K562 (cell line): Measurements from ENCODE around the gene KLHL22.
"Not testable (repeated sequence)": the region's sequence is repeated elsewhere in the genome, so short reads cannot be mapped to it uniquely, and the experiment has no call there.

Experiments used
- CBX2 ChIP-seq: fragments of 200-600 bp; sonication (generic); IDR thresholded peaks from one replicate; pipeline ENCODE4 v1.6.1; 2012; ENCODE audit warnings: mild to moderate bottlenecking, low read length, inconsistent platforms; ENCODE audit not compliant: insufficient read depth, poor library complexity, severe bottlenecking
- CTCF ChIP-seq, 3 experiments: IDR thresholded peaks in 2 of 3; conservative IDR thresholded peaks in 1 of 3; 2 replicates each; pipeline ENCODE4 v1.5.1; 2011 to 2012; ENCODE audit warnings: low read length in 3 of 3, mild to moderate bottlenecking in 3 of 3, control low read depth in 2 of 3, improper control_type of control experiment in 1 of 3, inconsistent platforms in 1 of 3, low read depth in 1 of 3, mixed read lengths in 1 of 3, moderate library complexity in 1 of 3; ENCODE audit not compliant: insufficient read depth in 2 of 3
- E2F1 ChIP-seq: sonication (generic); formaldehyde crosslinking; IDR thresholded peaks from 2 replicates; pipeline ENCODE4 v1.8.1; 2023; ENCODE audit warnings: mild to moderate bottlenecking, missing genetic modification reagents, moderate library complexity
- EP300 ChIP-seq: IDR thresholded peaks from 2 replicates; pipeline ENCODE4 v1.6.1; 2012; ENCODE audit warnings: low read length, improper control_type of control experiment
- POLR2A ChIP-seq: fragments of 450-650 bp; conservative IDR thresholded peaks from 2 replicates; pipeline ENCODE4 v1.6.1; 2016
- TFAP4 ChIP-seq: sonication (generic); formaldehyde crosslinking; IDR thresholded peaks from 2 replicates; pipeline ENCODE4 v1.8.0; 2022; ENCODE audit warnings: missing genetic modification reagents, mild to moderate bottlenecking, moderate library complexity, borderline replicate concordance
- YY1 ChIP-seq, 3 experiments: IDR thresholded peaks; 2 replicates each; pipeline ENCODE4 v1.6.1; 2011; ENCODE audit warnings: low read length in 2 of 3, mild to moderate bottlenecking in 2 of 3, moderate library complexity in 2 of 3, borderline replicate concordance in 1 of 3, control low read depth in 1 of 3, low read depth in 1 of 3; ENCODE audit not compliant: insufficient read depth in 3 of 3, insufficient replicate concordance in 2 of 3, control insufficient read depth in 1 of 3, insufficient read length in 1 of 3; ENCODE audit errors: extremely low read depth in 1 of 3
- ZKSCAN1 ChIP-seq: fragments of 150-350 bp; IDR thresholded peaks from 2 replicates; pipeline ENCODE4 v1.6.1; 2016; ENCODE audit warnings: low read depth, low read length
- ZNF282 ChIP-seq: sonication (generic); formaldehyde crosslinking; IDR thresholded peaks from 2 replicates; pipeline ENCODE4 v1.8.1; 2023; ENCODE audit warnings: missing genetic modification reagents

- TF ChIP-seq POLR2A; ZNF282; E2F1 (CRISPR knock-in tag); ZKSCAN1; YY1 (IDR thresholded peaks at IDR 0.05; ENCODE audit: borderline replicate concordance in 1 of 3, control insufficient read depth in 1 of 3, extremely low read depth in 1 of 3, insufficient read depth in 3 of 3, insufficient read length in 1 of 3, insufficient replicate concordance in 2 of 3, low read depth in 1 of 3, low read length in 2 of 3); TFAP4 (CRISPR knock-in tag); CBX2; CTCF (IDR thresholded peaks at IDR 0.05 in 2 of 3, conservative IDR thresholded peaks at IDR 0.05 in 1 of 3; ENCODE audit: insufficient read depth in 2 of 3, low read depth in 1 of 3, low read length in 3 of 3); EP300: not testable (repeated sequence)
Observed at GRCh38 chr22:20392365-20392881, 103.2 kb downstream of the KLHL22 start.
